K562 (cell line): ENCODE data around the gene ITGA1. TPM values are rescaled to one million over a fixed set of nuclear protein-coding genes. Genes with fewer than 3 reads are reported as not detected.

Experiments
- CHD7 ChIP-seq: fragments of 200-600 bp; sonication (generic); IDR thresholded peaks from one replicate; pipeline ENCODE4 v1.6.1; 2012; ENCODE audit warnings: mild to moderate bottlenecking, low read depth, low read length, inconsistent platforms
- HMGXB4 ChIP-seq: sonication (generic); formaldehyde crosslinking; IDR thresholded peaks from 2 replicates; pipeline ENCODE4 v1.8.1; 2023; ENCODE audit warnings: mild to moderate bottlenecking, missing genetic modification reagents
- RB1 ChIP-seq: fragments of 450-650 bp; IDR thresholded peaks from 2 replicates; pipeline ENCODE4 v1.6.1; 2017; ENCODE audit warnings: low read depth, mild to moderate bottlenecking
- ZNF24 ChIP-seq: fragments of 450-650 bp; IDR thresholded peaks from 2 replicates; pipeline ENCODE4 v1.6.1; 2016
- polyA plus RNA-seq, 8 experiments: library from polyadenylated mRNA; depleted of rRNA in 4 of 8; stranded (reverse) in 5 of 8; unstranded in 3 of 8; fragments of >200 nt; fragmentation: Nextera tagmentation in 2 of 8; fragmentation: Illumina TruSeq in 1 of 8; extraction: Ambion mirVana in 2 of 8; extraction: Trizol in 1 of 8; gene quantifications; 2 replicates each; pipeline versions ENCODE4 v1.2.1 to v1.2.3, GENCODE V29; 2011 to 2014; ENCODE audit warnings: inconsistent platforms in 1 of 8, missing spikeins in 1 of 8
- total RNA-seq, 7 experiments: library from RNA; depleted of rRNA in 6 of 7; stranded (reverse); fragments of >200 nt in 6 of 7; fragmentation: Illumina TruSeq in 2 of 7; extraction: Trizol in 2 of 7; gene quantifications; 2 replicates each; pipeline versions ENCODE4 v1.2.1 to v1.2.3, GENCODE V29; 2011 to 2021; ENCODE audit warnings: low replicate concordance in 1 of 7

Gene ITGA1
- total and polyA plus RNA-seq, 9 of the 15 experiments (the other 6 are each of a cell fraction or from before 2014, with no cell fraction given) = 0.04 to 0.22 TPM; not detected in 7

GRCh38 chr5:52893863-52894262 is 106.1 kb downstream of the ITGA1 start (continued):
- TF ChIP-seq CHD7 (no peak), RB1 (no peak), ZNF24 (no peak), HMGXB4 (CRISPR knock-in tag) (no peak)
- TF ChIP-seq, all 486 proteins: peak for 0
